HCT116 (cell line): ENCODE measurements around the gene SYCP3. TPM values are rescaled to one million over a fixed set of nuclear protein-coding genes. Genes with fewer than 3 reads are reported as not detected.

Source experiments
- ATAC-seq: fragments of 200-7000 bp; cut with Tn5 transposase; 2 replicates; pipeline ENCODE4 v1.9.1; 2020; ENCODE audit warnings: mild to moderate bottlenecking, moderate library complexity
- BruUV-seq: library from RNA; stranded (reverse); fragments of 400-500 nt; replicated peaks from 2 replicates; lab custom pipeline; 2021; lab: Mats Ljungman, UMichigan
- CTCF ChIA-PET: fragments of 300-600 bp; sonication (Branson Sonifier 250); formaldehyde crosslinking; loops from one replicate; lab custom pipeline; 2021; ENCODE audit warnings: antibody characterized with exemption; lab: Charles Lee
- POLR2A ChIA-PET: fragments of 300-600, 350-600 bp; sonication (Branson Sonifier 250); formaldehyde crosslinking; loops from one replicate; lab custom pipeline; 2021; ENCODE audit warnings: antibody characterized with exemption; lab: Charles Lee
- RAD21 ChIA-PET, 2 experiments: fragments of 300-600 bp; sonication (Branson Sonifier 250); formaldehyde crosslinking; loops; one replicate each; lab custom pipeline; 2023; ENCODE audit warnings: low total read pairs in 2 of 2; ENCODE audit not compliant: uncharacterized antibody in 2 of 2, unreplicated experiment in 2 of 2, low non-redundant PET in 1 of 2; lab: Charles Lee
- DNase-seq: peaks from one replicate; pipeline ENCODE4 v3.0.0-alpha.2; 2010; ENCODE audit warnings: low read depth, low spot score
- H2AFZ ChIP-seq: fragments of 200-600 bp; shearing (Covaris generic), sonication (generic); 2 replicates; pipeline ENCODE4 v1.6.1; 2017; ENCODE audit warnings: low read depth, mixed run types, mixed read lengths, antibody characterized with exemption, low read length; ENCODE audit not compliant: poor library complexity, severe bottlenecking
- H3K27ac ChIP-seq: 2 replicates; pipeline ENCODE4 v1.5.1; 2012; ENCODE audit warnings: low read depth, low read length
- H3K27me3 ChIP-seq: fragments of 200-600 bp; sonication (generic); 2 replicates; pipeline ENCODE4 v1.6.1; 2016; ENCODE audit warnings: mixed run types, low read length, mixed read lengths; ENCODE audit not compliant: insufficient read depth
- H3K36me3 ChIP-seq, 2 experiments: fragments of 200-500 bp in 1 of 2; fragments of 200-600 bp in 1 of 2; sonication (Bioruptor generic) in 1 of 2; sonication (generic) in 1 of 2; 2 replicates each; pipeline versions ENCODE4 v1.5.1 to v1.6.1; 2014 to 2016; ENCODE audit warnings: low read length in 2 of 2, inconsistent platforms in 1 of 2, mixed read lengths in 1 of 2, mixed run types in 1 of 2; ENCODE audit not compliant: insufficient read depth in 2 of 2, control insufficient read depth in 1 of 2
- H3K4me1 ChIP-seq, 2 experiments: fragments of 200-600 bp in 1 of 2; sonication (generic) in 1 of 2; 2 replicates each; pipeline versions ENCODE4 v1.5.1 to v1.6.1; 2012 to 2017; ENCODE audit warnings: low read length in 2 of 2, inconsistent platforms in 1 of 2, mild to moderate bottlenecking in 1 of 2, mixed read lengths in 1 of 2, mixed run types in 1 of 2, moderate library complexity in 1 of 2; ENCODE audit not compliant: insufficient read depth in 2 of 2, control insufficient read depth in 1 of 2
- H3K4me2 ChIP-seq: fragments of 200-600 bp; sonication (generic); 2 replicates; pipeline ENCODE4 v1.6.1; 2017; ENCODE audit warnings: mixed run types, low read length, mixed read lengths
- H3K4me3 ChIP-seq, 2 experiments: fragments of 200-600 bp in 1 of 2; sonication (generic) in 1 of 2; replicated peaks in 1 of 2; 2 replicates each; pipeline ENCODE4 v1.5.1; 2011 to 2016; ENCODE audit warnings: low read length in 2 of 2, control low read depth in 1 of 2, low read depth in 1 of 2, mild to moderate bottlenecking in 1 of 2, mixed read lengths in 1 of 2, mixed run types in 1 of 2
- H3K79me2 ChIP-seq: fragments of 200-600 bp; sonication (generic); 2 replicates; pipeline ENCODE4 v1.6.1; 2017; ENCODE audit warnings: mild to moderate bottlenecking, mixed run types, low read length, moderate library complexity, mixed read lengths; ENCODE audit not compliant: insufficient read depth
- H3K9ac ChIP-seq: fragments of 200-600 bp; sonication (generic); 2 replicates; pipeline ENCODE4 v1.6.1; 2016; ENCODE audit warnings: low read length, mixed read lengths
- H3K9me2 ChIP-seq: fragments of 200-600 bp; sonication (generic), shearing (Covaris generic); 2 replicates; pipeline ENCODE4 v1.6.1; 2017; ENCODE audit warnings: mixed run types, mild to moderate bottlenecking, moderate library complexity; ENCODE audit not compliant: insufficient read depth
- H3K9me3 ChIP-seq, 2 experiments: fragments of 200-500 bp in 1 of 2; fragments of 200-600 bp in 1 of 2; sonication (Bioruptor generic) in 1 of 2; sonication (generic) in 1 of 2; 2 replicates each; pipeline ENCODE4 v1.6.1; 2014 to 2017; ENCODE audit warnings: low read length in 2 of 2, mixed read lengths in 2 of 2, inconsistent platforms in 1 of 2, low read depth in 1 of 2, mild to moderate bottlenecking in 1 of 2, mixed run types in 1 of 2, moderate library complexity in 1 of 2; ENCODE audit not compliant: control insufficient read depth in 1 of 2, insufficient read depth in 1 of 2
- H4K20me1 ChIP-seq: fragments of 200-600 bp; sonication (generic), shearing (Covaris generic); 2 replicates; pipeline ENCODE4 v1.6.1; 2017; ENCODE audit warnings: mixed run types, mild to moderate bottlenecking, moderate library complexity; ENCODE audit not compliant: insufficient read depth
- EZH2 ChIP-seq: fragments of 200-600 bp; sonication (generic); IDR thresholded peaks from 2 replicates; pipeline ENCODE4 v1.6.1; 2017; ENCODE audit warnings: antibody characterized with exemption, mixed run types
- FOSL1 ChIP-seq: IDR thresholded peaks from 2 replicates; pipeline ENCODE4 v1.6.1; 2012; ENCODE audit warnings: low read depth
- SP1 ChIP-seq: IDR thresholded peaks from 2 replicates; pipeline ENCODE4 v1.6.1; 2012; ENCODE audit warnings: low read depth
- ZFX ChIP-seq: fragments of 450-650 bp; IDR thresholded peaks from 2 replicates; pipeline ENCODE4 v1.6.1; 2017
- ZNF274 ChIP-seq: fragments of 200-500 bp; sonication (Bioruptor generic); IDR thresholded peaks from 2 replicates; pipeline ENCODE4 v1.6.1; 2014; ENCODE audit warnings: mild to moderate bottlenecking, low read depth, low read length, inconsistent platforms
- intact Hi-C: fragments of 100-400 bp; cut with micrococcal nuclease; formaldehyde crosslinking; loops from 2 replicates; pipeline ENCODE4 v1.10.0; 2022
- total RNA-seq: library from RNA; stranded (reverse); gene quantifications from one replicate; pipeline ENCODE4 v1.2.1, GENCODE V29; 2021; ENCODE audit not compliant: unreplicated experiment

SYCP3 gene
- total RNA-seq, 1 experiment from 2014 or later = not detected

DNA sequence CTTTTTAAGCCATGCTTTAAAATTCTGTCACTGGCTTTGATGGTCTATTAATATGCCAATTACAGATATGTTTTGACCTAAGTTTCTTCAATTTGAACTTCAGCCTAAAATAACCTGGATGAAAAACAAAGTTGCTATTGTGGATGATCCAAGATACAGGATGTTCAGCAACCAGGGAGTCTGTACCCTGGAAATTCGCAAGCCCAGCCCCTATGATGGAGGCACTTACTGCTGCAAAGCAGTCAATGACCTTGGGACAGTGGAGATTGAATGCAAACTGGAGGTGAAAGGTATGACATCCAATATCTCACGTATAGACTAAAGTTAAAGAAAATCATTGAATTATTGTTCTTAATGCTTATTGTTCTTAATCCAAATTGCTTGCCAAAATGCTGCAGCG lies 59.0 kb downstream of the SYCP3 start:
- no peaks in the 10 kb centered on the region for H4K20me1 ChIP-seq
- H3K4me1 ChIP-seq = no peaks in the 10 kb centered on the region
- H3K27me3 ChIP-seq = no peaks in the 10 kb centered on the region
- H3K9me3 ChIP-seq = no peaks in the 10 kb centered on the region
- CTCF ChIA-PET = interaction anchor here (0.6 kb wide), 1 partner anchor 136 kb away, joined by 3 read pairs; no protein-coding TSS in a partner anchor
- RAD21 ChIA-PET = no interaction called here
- H3K27ac ChIP-seq = no peak overlapping the region
- H3K36me3 ChIP-seq = no peaks in the 10 kb centered on the region
- H3K4me2 ChIP-seq = no peak overlapping the region
- H3K79me2 ChIP-seq = no peaks in the 10 kb centered on the region
- H3K9ac ChIP-seq = no peak overlapping the region
- ATAC-seq (no peak), DNase-seq (no peak)
- BruUV-seq = no TSS peak
- H2AFZ ChIP-seq = no peak overlapping the region
- POLR2A ChIA-PET = no interaction called here
- no peaks in the 10 kb centered on the region for H3K9me2 ChIP-seq
- TF ChIP-seq SP1 (no peak), FOSL1 (no peak), ZFX (no peak), EZH2 (no peak), ZNF274 (no peak)
- intact Hi-C loops = no loop called here
- H3K4me3 ChIP-seq = no peak overlapping the region

Other genes with a start within 250 kb of the SYCP3 start
- gene MYBPC1, start 144.5 kb downstream of the SYCP3 start, total RNA-seq = not detected
- 20.1 TPM for gene CHPT1, start 41.8 kb downstream of the SYCP3 start, total RNA-seq
- 41.4 TPM for gene GNPTAB, start 91.5 kb upstream of the SYCP3 start, total RNA-seq
- 20.3 TPM for gene DRAM1, start 138.1 kb upstream of the SYCP3 start, total RNA-seq